HepG2 (cell line): ENCODE data around the gene PADI6. TPM values are rescaled to one million over a fixed set of nuclear protein-coding genes. Genes with fewer than 3 reads are reported as not detected.

ENCODE experiments used
- ATM ChIP-seq: fragments of 450-650 bp; IDR thresholded peaks from 2 replicates; pipeline ENCODE4 v1.7.1; 2017; ENCODE audit warnings: mild to moderate bottlenecking, borderline replicate concordance
- DRAP1 ChIP-seq: IDR thresholded peaks from 2 replicates; pipeline ENCODE4 v1.6.1; 2016; ENCODE audit warnings: missing genetic modification reagents, missing compliant biosample characterization
- GATAD1 ChIP-seq: IDR thresholded peaks from 2 replicates; pipeline ENCODE4 v1.6.1; 2016; ENCODE audit warnings: missing genetic modification reagents, missing compliant biosample characterization
- HMGXB4 ChIP-seq, 2 experiments: sonication (generic) in 1 of 2; formaldehyde crosslinking in 1 of 2; IDR thresholded peaks; 2 replicates each; pipeline versions ENCODE4 v1.4.0 to v1.6.1; 2018 to 2020; ENCODE audit warnings: missing genetic modification reagents in 2 of 2, borderline replicate concordance in 1 of 2, low read depth in 1 of 2, mild to moderate bottlenecking in 1 of 2, missing biosample characterization in 1 of 2
- HNRNPL ChIP-seq: fragments of 200-400 bp; formaldehyde crosslinking; IDR thresholded peaks from 2 replicates; pipeline ENCODE4 v1.6.1; 2017; ENCODE audit warnings: mild to moderate bottlenecking, low read depth, low read length
- HNRNPLL ChIP-seq: fragments of 200-400 bp; formaldehyde crosslinking; IDR thresholded peaks from 2 replicates; pipeline ENCODE4 v1.6.1; 2017; ENCODE audit warnings: mild to moderate bottlenecking, low read depth, low read length; ENCODE audit not compliant: poor library complexity, severe bottlenecking
- KDM5B ChIP-seq: sonication (generic); formaldehyde crosslinking; IDR thresholded peaks from 2 replicates; pipeline ENCODE4 v1.4.0; 2020; ENCODE audit warnings: missing genetic modification reagents, mild to moderate bottlenecking, borderline replicate concordance
- NR2F6 ChIP-seq, 2 experiments: IDR thresholded peaks; 2 replicates each; pipeline ENCODE4 v1.6.1; 2016; ENCODE audit warnings: antibody characterized with exemption in 1 of 2, mild to moderate bottlenecking in 1 of 2
- THAP11 ChIP-seq: IDR thresholded peaks from 2 replicates; pipeline ENCODE4 v1.6.1; 2016; ENCODE audit warnings: missing biosample characterization, missing genetic modification reagents
- THYN1 ChIP-seq: sonication (generic); formaldehyde crosslinking; IDR thresholded peaks from 2 replicates; pipeline ENCODE4 v1.8.1; 2023; ENCODE audit warnings: low read depth, mild to moderate bottlenecking, moderate library complexity, missing genetic modification reagents, borderline replicate concordance
- ZNF788 ChIP-seq: sonication (generic); formaldehyde crosslinking; IDR thresholded peaks from 2 replicates; pipeline ENCODE4 v1.5.0; 2020; ENCODE audit warnings: mild to moderate bottlenecking, missing genetic modification reagents, borderline replicate concordance
- polyA plus RNA-seq, 8 experiments: library from polyadenylated mRNA; depleted of rRNA in 3 of 8; stranded (reverse) in 7 of 8; unstranded in 1 of 8; fragments of >200 nt; fragmentation: Illumina TruSeq in 4 of 8; extraction: Trizol in 4 of 8; gene quantifications; 2 replicates each; pipeline versions ENCODE4 v1.2.1 to v1.2.3, GENCODE V29; 2011 to 2016; ENCODE audit warnings: low read depth in 4 of 8, missing spikeins in 1 of 8, mixed read lengths in 1 of 8; ENCODE audit not compliant: insufficient read depth in 1 of 8
- total RNA-seq, 5 experiments: library from RNA; depleted of rRNA; stranded (reverse); fragments of >200 nt; fragmentation: Illumina TruSeq; extraction: Trizol; gene quantifications; 2 replicates each; pipeline ENCODE4 v1.2.3, GENCODE V29; 2016; ENCODE audit warnings: low read depth in 1 of 5
- TF ChIP-seq, protein P1 (sequence below): sonication (generic); formaldehyde crosslinking; IDR thresholded peaks from 2 replicates; pipeline ENCODE4 v1.4.0; 2020; ENCODE audit warnings: mild to moderate bottlenecking, missing genetic modification reagents
- TF ChIP-seq, protein P2 (sequence below): sonication (generic); formaldehyde crosslinking; IDR thresholded peaks from 2 replicates; pipeline ENCODE4 v1.8.0; 2022; ENCODE audit warnings: mild to moderate bottlenecking, missing genetic modification reagents, moderate library complexity
- TF ChIP-seq, protein P3 (sequence below): sonication (generic); formaldehyde crosslinking; IDR thresholded peaks from 2 replicates; pipeline ENCODE4 v1.9.0; 2022; ENCODE audit warnings: missing genetic modification reagents, mild to moderate bottlenecking, borderline replicate concordance
- TF ChIP-seq, protein P4 (sequence below): sonication (generic); formaldehyde crosslinking; IDR thresholded peaks from 2 replicates; pipeline ENCODE4 v1.4.0; 2020; ENCODE audit warnings: missing genetic modification reagents
- TF ChIP-seq, protein P5 (sequence below): sonication (generic); formaldehyde crosslinking; IDR thresholded peaks from 2 replicates; pipeline ENCODE4 v1.8.0; 2022; ENCODE audit warnings: mild to moderate bottlenecking, missing genetic modification reagents, borderline replicate concordance

The PADI6 gene
- total and polyA plus RNA-seq, 2 of the 13 experiments (the other 11 are each of a cell fraction or from before 2014, with no cell fraction given): not detected

GRCh38 chr1:17438318-17439249, 66.6 kb downstream of the PADI6 start (continued):
- TF ChIP-seq, protein P1, sequence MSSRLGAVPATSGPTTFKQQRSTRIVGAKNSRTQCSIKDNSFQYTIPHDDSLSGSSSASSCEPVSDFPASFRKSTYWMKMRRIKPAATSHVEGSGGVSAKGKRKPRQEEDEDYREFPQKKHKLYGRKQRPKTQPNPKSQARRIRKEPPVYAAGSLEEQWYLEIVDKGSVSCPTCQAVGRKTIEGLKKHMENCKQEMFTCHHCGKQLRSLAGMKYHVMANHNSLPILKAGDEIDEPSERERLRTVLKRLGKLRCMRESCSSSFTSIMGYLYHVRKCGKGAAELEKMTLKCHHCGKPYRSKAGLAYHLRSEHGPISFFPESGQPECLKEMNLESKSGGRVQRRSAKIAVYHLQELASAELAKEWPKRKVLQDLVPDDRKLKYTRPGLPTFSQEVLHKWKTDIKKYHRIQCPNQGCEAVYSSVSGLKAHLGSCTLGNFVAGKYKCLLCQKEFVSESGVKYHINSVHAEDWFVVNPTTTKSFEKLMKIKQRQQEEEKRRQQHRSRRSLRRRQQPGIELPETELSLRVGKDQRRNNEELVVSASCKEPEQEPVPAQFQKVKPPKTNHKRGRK (CRISPR knock-in tag): no peak
- TF ChIP-seq, protein P2, sequence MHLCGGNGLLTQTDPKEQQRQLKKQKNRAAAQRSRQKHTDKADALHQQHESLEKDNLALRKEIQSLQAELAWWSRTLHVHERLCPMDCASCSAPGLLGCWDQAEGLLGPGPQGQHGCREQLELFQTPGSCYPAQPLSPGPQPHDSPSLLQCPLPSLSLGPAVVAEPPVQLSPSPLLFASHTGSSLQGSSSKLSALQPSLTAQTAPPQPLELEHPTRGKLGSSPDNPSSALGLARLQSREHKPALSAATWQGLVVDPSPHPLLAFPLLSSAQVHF: no peak
- no peak for TF ChIP-seq ATM
- TF ChIP-seq, protein P3, sequence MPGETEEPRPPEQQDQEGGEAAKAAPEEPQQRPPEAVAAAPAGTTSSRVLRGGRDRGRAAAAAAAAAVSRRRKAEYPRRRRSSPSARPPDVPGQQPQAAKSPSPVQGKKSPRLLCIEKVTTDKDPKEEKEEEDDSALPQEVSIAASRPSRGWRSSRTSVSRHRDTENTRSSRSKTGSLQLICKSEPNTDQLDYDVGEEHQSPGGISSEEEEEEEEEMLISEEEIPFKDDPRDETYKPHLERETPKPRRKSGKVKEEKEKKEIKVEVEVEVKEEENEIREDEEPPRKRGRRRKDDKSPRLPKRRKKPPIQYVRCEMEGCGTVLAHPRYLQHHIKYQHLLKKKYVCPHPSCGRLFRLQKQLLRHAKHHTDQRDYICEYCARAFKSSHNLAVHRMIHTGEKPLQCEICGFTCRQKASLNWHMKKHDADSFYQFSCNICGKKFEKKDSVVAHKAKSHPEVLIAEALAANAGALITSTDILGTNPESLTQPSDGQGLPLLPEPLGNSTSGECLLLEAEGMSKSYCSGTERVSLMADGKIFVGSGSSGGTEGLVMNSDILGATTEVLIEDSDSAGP (CRISPR knock-in tag): peak; percentile 64; the same call in 1 of the 2 replicates
- TF ChIP-seq THYN1: no peak
- 0 out of 2 replicates have a peak, but pooled peaks have one; percentile 18 for TF ChIP-seq THAP11 (CRISPR knock-in tag)
- TF ChIP-seq HNRNPL: peak; percentile 46; the same call in 1 of the 2 replicates
- TF ChIP-seq, protein P4, sequence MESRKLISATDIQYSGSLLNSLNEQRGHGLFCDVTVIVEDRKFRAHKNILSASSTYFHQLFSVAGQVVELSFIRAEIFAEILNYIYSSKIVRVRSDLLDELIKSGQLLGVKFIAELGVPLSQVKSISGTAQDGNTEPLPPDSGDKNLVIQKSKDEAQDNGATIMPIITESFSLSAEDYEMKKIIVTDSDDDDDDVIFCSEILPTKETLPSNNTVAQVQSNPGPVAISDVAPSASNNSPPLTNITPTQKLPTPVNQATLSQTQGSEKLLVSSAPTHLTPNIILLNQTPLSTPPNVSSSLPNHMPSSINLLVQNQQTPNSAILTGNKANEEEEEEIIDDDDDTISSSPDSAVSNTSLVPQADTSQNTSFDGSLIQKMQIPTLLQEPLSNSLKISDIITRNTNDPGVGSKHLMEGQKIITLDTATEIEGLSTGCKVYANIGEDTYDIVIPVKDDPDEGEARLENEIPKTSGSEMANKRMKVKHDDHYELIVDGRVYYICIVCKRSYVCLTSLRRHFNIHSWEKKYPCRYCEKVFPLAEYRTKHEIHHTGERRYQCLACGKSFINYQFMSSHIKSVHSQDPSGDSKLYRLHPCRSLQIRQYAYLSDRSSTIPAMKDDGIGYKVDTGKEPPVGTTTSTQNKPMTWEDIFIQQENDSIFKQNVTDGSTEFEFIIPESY (CRISPR knock-in tag): no peak
- peak; percentile 42 to 60; a peak in 2 of 4 replicates for TF ChIP-seq HMGXB4 (CRISPR knock-in tag; IDR thresholded peaks at IDR 0.05; ENCODE audit: borderline replicate concordance in 1 of 2, low read depth in 1 of 2)
- TF ChIP-seq HNRNPLL: peak; percentile 43
- 0 out of 2 replicates have a peak, but pooled peaks have one; percentile 17 for TF ChIP-seq ZNF788
- TF ChIP-seq, protein P5, sequence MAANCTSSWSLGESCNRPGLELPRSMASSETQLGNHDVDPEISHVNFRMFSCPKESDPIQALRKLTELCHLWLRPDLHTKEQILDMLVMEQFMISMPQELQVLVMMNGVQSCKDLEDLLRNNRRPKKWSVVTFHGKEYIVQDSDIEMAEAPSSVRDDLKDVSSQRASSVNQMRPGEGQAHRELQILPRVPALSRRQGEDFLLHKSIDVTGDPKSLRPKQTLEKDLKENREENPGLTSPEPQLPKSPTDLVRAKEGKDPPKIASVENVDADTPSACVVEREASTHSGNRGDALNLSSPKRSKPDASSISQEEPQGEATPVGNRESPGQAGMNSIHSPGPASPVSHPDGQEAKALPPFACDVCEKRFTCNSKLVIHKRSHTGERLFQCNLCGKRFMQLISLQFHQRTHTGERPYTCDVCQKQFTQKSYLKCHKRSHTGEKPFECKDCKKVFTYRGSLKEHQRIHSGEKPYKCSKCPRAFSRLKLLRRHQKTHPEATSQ (CRISPR knock-in tag): 0 out of 2 replicates have a peak, but pooled peaks have one; percentile 35
- TF ChIP-seq DRAP1: peak; percentile 37; the same call in 1 of the 2 replicates
- TF ChIP-seq GATAD1: 0 out of 2 replicates have a peak, but pooled peaks have one; percentile 39
- TF ChIP-seq NR2F6 (IDR thresholded peaks at IDR 0.05): no peak
- no peak for TF ChIP-seq NR2F6 (CRISPR knock-in tag; IDR thresholded peaks at IDR 0.05)
- TF ChIP-seq KDM5B: no peak; the same call in 1 of the 2 replicates
